Glomerular endothelial cell (primary cell): ENCODE results near the gene RGR. TPM values are rescaled to one million over a fixed set of nuclear protein-coding genes. Genes with fewer than 3 reads are reported as not detected.
A peak's percentile ranks its signal among the peaks of the same experiment; 100 is the strongest.

Experiments used
- DNase-seq: peaks from one replicate; pipeline ENCODE4 v3.0.0-alpha.2; 2011; ENCODE audit warnings: low read depth, low spot score; ENCODE audit errors: extremely low read depth
- total RNA-seq: library from RNA; depleted of rRNA; stranded (reverse); fragments of >200 nt; gene quantifications from 2 replicates; pipeline ENCODE4 v1.2.3, GENCODE V29; 2015

Gene RGR
- total RNA-seq, 1 donor from 2014 or later, result not detected

DNA sequence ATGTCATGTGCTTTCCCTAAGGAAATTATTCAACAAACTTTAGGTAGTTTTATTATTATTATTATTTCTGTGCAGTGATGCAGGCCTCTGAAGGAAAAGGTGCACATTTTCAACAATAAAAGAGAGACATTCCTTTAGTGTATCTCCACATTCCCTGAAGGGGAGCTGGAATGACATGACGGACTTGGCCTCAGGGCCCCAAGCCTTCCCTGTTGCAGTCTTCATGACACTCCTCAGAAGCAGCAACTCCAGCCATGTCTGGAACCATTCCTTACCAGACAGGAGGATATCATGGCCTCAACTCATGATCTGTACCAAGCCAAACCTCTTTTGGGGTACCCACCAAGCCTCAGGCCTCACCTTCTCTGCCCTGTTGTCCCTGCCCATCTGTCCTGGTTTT is 48.3 kb downstream of the RGR start:
- DNase-seq, result no peak

DNA sequence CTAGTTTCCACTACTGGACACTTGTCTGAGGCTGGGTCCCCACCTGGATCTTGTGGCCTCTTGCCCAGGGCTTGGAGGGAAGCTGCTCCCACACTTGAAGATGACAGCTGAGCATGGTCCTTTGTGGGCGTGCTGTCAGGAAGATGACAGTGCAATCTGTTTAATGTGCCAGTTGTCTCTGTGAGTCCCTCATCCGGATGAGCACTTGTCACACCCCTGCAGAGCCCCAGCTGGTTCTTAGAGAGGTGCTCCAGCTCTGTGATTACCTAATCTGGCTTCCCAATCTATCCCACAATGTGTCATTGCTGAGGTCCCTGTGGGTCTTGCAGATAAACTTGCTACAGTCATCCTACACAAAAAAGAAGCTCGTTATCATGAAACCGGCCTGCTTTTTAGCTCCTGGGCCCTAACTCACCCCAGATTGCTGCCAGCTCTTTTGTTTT is 48.7 kb downstream of the RGR start:
- no peak for DNase-seq

DNA sequence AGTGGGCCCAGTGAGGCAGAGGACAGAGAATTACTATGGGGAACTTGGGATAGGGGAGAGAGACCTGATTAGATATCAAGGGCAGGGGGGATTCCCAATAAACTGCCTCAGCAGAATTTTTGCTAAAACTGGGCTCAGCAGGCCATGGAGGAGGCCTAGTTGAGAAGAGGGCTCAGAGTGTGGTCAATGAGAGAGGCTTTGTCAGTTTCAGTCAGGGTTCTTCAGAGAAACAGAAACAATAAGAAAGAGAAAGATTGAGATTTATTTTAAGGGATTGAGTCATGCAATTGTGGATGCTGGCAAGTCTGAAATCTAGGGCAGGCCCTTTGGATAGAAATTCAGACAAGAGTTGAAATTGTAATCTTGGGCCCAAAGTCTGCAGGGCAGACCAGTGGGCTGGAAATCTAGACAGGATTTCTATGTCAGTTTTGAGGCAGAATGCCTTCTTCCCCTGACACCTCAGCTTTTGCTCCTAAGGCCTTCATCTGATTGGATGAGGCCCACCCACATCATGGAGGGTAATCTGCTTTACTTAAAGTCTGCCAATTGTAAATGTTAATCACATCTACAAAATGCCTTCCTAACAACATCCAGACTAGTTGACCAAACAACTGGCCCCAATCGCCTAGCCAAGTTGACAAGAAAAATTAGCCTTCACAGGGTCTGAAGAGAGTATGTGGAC is 50.1 kb downstream of the RGR start:
- no peak for DNase-seq

DNA sequence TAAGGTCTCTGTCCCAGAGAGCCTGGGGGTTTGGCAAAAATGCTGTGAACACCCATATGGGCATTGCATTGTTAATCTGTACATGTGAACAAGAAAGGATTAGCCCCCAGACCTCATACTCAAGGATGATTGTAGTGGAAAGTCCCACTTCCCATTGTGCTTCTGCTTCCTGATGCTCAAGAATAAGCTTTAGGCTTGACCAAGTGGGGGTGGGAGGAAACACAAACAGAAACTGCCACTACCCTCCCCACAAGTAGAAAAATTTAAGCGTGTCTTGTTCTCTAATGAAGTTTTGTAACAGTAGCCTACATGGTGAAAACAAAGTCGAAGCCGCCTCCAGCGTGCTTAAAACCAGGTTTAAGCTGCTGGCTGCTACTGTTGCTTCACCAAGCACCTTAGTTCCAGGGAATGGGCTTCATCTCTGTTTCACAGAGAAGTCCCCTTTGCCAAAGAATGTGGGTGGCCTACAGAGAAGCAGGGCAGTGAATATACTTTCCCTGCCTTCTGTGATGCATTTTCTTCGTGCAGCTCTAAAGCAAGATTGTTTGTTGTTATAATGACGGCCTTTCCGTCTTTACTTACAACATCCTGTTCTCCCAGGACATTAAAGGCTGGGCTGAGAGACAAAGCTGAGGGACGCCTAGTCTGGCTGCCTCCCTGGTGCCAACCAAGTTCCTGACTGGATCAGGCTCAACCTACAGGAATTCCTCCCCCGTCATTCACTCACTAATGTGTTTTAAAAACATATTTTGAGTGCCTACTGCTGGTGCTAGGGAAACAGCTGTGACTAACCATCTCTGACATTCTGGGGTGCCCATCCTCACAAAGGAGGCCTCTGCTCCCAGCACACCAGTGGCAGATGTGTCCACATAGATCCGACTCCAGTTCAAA is 51.5 kb downstream of the RGR start:
- DNase-seq, result peak; percentile 87

DNA sequence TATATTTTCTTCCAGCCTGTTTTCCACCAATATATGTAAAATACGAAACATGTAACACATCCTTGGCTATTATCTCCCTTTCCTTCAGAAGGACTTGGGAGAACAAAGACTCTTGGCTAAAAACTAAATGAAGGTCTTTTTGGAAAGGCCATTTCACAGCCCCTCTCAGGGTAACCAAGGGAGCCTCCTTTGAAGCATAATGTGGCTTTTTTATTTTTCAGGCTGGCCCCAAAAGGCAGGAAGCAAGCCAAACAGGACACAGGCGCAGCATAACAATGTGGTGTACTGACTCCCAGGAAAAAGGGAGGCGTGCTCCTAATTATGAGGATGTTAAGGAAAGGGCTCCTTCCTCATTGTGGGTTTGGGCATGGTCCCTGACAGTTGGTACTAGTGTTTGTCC is 53.2 kb downstream of the RGR start:
- DNase-seq, result no peak

DNA sequence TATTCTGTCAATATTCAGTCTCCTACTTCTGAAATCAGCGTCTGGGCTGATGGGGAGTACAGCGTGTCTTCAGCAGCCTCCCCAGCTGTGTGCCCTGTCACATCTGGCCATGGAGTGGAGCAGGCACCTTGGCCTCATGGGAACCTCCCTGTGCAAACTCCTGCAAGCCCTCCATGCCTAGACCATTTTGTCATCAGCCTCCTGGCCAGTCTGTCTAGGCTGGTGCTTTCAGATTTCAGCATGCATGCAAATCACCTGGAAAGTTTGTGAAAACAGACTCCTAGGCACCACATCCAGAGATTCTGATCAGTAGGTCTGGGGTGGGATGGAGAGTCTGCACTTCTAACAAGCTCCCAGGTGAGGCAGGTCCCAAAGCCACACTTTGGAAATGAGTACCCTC is 57.4 kb downstream of the RGR start:
- no peak for DNase-seq

DNA sequence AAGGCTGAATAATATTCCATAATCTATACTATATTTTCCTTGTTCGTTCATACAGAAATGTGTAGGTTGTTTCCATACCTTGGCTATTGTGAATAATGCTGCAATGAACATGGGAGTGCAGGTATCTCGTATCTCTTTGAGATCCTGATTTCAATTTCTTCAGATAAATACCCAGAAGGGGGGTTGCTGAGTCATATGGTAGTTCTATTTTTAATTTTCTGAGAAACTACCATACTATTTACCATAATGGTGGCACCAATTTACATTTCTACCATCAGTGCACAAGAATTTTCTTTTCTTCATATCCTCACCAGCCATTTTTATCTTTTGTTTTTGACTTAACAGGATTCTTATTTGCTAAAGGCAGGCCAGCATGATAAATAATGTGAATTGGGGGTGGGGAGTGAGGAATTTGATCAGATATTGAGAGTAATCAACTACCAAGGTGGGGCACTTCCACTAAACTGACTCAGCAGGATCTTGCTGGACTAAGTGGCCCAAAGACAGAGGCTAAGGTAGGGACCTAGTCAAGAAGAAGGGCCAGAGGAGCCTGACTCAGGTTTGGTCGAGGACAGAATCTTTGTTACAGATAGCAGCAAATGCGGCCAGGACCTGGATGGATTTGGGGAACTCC is 62.0 kb downstream of the RGR start:
- DNase-seq, result no peak

DNA sequence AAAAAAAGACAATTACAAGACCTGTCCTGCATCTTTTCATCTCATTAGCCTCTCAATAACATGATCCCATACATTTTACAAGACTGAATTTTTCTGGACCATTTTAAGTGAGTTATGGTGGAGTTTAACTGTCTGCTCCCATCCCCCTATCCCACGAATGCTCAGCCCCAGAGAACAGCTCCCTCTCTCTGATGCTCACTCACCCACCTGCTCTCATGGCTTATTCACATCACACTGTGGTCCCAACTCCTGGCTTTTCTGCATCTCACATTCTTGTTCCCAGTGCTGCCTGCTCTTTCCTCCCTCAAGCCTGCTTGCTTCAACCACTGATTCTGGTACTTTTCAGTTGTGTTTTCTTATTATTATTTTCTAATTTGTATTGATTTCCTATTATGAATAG is 63.2 kb downstream of the RGR start:
- DNase-seq, result no peak

DNA sequence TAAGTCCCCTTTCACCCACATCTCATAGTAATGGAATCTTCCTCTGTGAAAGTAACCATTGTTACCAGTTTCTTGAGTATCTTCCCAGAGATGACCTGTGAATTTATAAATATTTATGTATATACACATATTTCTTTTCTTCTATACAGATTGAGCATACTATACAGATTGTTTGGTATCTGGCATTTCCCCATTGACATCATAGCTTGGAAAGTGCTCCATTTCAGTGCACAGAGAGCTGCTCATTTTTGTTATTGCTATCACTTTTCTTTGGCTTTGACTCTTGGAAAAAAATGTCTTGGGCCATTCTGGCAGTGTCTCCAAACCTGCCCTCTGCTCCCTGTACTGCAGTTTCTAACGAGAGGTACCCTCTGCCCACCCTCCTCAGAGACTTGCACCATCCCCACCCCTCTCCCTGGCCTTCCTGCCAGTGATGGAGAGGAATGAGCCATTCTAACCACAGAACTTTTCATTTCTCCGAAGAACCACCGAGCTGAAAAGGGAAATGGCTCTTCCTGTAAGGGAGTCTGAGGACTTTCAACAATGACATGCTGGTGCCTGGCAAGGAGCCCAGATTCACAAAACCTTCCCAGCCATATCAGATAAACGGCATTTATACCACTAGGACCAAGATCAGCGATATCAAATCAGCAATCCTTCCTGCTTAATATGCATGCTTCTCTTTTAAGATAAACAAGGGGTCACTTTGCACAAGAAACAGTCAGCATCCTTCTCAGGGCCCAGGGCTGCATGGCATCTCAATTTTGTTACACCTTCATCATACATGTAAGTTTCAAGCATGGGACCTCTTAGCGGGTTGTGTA is 63.8 kb downstream of the RGR start:
- DNase-seq, result peak; percentile 78

Other genes with a start within 250 kb of the RGR start
- 111 and 140 TPM in 2 replicates for gene GHITM, start 105.5 kb upstream of the RGR start, total RNA-seq
- not detected in 2 replicates for gene GPR15LG, start 71.3 kb upstream of the RGR start, total RNA-seq
- gene CDHR1, start 50.5 kb upstream of the RGR start, total RNA-seq, result 0.15 and 1.3 TPM in 2 replicates
- gene LRIT2, start 19.5 kb upstream of the RGR start, total RNA-seq, result not detected in 2 replicates
- not detected in 2 replicates for gene LRIT1, start 3.5 kb upstream of the RGR start, total RNA-seq
- gene CCSER2, start 83.5 kb downstream of the RGR start, total RNA-seq, result 23.1 and 44.9 TPM in 2 replicates